Erythroblast (primary cell): Measurements from ENCODE around the gene TEFM.

Experiments used
- GATA1 ChIP-seq: IDR thresholded peaks from 2 replicates; pipeline ENCODE4 v1.6.1; 2011; ENCODE audit warnings: low read depth, mild to moderate bottlenecking, control low read depth, low read length, moderate library complexity
- POLR2A ChIP-seq: IDR thresholded peaks from 2 replicates; pipeline ENCODE4 v1.6.1; 2011; ENCODE audit warnings: mild to moderate bottlenecking, low read length

- TF ChIP-seq POLR2A (no peak), GATA1 (no peak)
Measured at GRCh38 chr17:30930495-30930894, 24.5 kb upstream of the TEFM start.
